SK-N-MC (cell line): ENCODE results near the gene CAPN5.

ENCODE experiments used
- EZH2 ChIP-seq: fragments of 200-600 bp; sonication (generic); IDR thresholded peaks from one replicate; pipeline ENCODE4 v1.6.1; 2017; ENCODE audit warnings: antibody characterized with exemption
- POLR2AphosphoS5 ChIP-seq: IDR thresholded peaks from 2 replicates; pipeline ENCODE4 v1.6.1; 2012; ENCODE audit warnings: mild to moderate bottlenecking, low read depth, low read length, borderline replicate concordance

DNA sequence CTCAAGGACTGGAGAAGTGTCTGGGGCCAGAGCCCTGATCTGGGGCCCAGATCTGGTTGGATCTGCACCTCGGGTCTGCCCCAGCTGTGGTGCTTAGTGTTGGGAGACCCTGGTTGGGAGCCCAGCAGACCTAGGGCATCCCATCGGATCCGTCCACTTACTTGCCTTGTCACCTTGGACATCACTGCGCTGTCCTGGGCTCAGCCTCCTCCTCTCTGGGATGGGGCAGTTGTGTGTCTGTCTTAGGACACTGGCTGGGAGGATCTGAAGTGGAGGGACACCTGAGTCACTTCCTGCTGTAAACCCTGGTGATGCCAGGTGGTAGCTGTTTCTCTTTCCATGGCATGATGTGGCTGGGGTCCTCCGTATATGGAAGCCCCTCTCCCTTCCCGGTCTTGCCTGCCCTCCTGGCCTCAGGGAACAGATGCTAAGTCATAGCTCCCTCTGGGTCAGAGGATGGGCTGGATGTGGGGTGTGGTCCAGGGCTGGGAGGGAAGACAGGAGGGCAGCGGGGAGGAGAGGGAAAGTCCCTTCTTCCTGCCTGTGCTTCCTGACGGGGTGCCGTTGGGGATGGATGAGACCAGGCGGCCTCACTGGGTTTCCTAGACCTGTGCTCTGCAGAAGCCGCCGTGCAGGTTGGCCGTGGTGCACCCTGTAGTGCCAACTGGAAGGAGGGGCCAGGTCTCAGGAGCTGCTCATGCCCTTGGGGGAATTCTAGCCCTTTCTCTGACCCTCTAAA is 23.8 kb downstream of the CAPN5 start:
- no peak for TF ChIP-seq POLR2AphosphoS5
- TF ChIP-seq EZH2 = no peak
